GM11168 (cell line): Measurements from ENCODE around the gene GINS1.

ENCODE experiments used
- in situ Hi-C: fragments of 300-500 bp; cut with MboI; formaldehyde crosslinking; loops from one replicate; pipeline ENCODE4 v1.12.0; 2022; ENCODE audit warnings: low sequenced_read_pairs; ENCODE audit not compliant: unreplicated experiment

The GINS1 gene

GRCh38 chr20:25389401-25389857 lies 18.0 kb upstream of the GINS1 start:
- in situ Hi-C loops, result no loop called here

- in situ Hi-C loops, result no loop called here
Observed at GRCh38 chr20:25389858-25390537, 17.5 kb upstream of the GINS1 start.

DNA sequence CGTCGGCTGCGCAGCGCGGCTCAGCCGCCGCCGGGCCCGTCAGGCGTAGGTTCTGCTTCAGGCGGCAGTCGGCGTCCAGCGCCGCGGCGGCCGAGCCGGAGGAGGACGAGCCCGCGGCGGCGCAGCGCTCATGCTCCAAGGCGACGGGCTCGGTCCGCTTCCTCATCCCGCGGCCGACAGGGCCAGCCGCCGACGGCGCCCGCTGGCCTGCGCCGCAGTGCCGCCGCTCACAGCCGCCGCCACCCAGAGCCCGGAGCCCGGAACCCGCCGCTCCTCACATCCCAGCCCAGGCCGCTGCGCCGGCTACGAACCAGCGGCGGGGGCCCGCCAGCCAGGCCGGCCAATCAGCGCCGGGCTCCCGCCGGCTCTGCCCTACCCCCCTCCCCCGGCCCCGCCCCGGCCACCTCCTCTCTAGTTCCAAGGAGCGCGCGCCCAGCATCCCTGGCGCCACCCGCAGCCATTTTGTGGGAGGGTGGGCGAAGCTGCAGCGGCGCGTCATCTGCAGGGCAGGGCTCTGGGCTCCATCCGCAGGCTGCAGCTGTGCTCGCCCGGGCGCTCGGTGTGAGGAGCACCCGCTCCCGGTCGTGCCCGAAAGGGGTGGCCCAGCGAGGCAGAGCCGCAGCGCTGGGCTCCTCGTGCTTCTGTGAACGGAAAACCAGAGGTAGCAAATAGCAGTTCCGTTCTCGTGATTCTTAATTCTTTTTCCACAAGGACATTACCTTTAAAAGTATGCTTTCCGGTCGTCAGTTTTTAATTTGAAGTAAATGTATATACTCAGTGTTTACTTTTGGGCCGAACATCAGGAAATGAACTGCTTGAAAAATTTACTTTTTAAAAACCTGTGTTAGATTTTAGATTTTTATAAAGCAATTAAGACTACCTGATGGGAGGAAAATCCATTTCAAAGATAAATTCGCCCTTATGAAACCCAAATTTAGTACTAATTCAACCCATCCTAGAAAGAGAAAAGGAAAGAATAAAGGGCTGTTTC lies 16.6 kb upstream of the GINS1 start, which contains the start of gene ABHD12:
ABHD12 (minus strand) TSS at position 298 of the 991 bp plus-strand sequence; CDS start at position 166, 132 bp downstream.
- in situ Hi-C loops, result no loop called here

GRCh38 chr20:25394276-25394675 lies 13.2 kb upstream of the GINS1 start:
- in situ Hi-C loops, result no loop called here

DNA sequence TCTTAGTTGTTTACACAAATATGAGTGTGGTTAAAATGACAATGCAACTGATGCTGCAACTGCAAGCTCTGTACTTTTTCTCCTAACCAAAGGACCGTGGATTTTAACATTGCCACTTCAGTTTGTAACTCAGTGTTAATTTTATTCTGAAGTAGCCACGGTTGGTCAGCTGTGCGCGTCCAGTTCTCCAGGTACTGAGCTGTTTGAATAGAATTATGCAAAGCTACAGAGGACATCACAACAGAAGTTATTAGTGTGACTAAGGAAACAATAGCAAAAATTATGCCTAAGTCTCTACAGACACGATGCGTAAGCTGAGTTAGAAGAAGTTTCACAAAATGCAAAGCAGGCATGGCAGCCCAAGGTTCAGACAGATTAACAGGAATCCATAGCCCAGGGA lies 12.5 kb upstream of the GINS1 start:
- in situ Hi-C loops, result loop anchor here (5.0 kb wide), 1 partner anchor 93 kb away; no protein-coding TSS in a partner anchor

DNA sequence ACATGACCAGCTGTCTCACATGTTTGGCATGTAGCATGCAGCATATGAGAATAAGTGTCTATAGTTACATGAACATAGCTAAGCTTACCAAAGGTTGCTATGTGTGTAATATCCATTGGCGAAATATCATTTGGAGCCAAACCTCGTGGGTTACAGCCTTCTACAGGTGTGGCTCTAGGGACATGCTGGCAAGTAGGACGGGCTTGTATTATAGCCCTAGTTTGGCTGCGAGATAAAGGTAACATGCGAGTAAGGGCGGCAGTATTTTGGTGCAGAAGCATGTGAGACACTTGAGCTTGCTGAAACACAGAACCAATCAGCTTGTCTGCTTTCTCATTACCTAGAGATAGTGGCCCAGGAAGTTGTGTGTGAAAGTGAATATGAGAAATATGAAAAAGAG lies 10.4 kb upstream of the GINS1 start:
- in situ Hi-C loops, result loop anchor here (5.0 kb wide), 1 partner anchor 95 kb away; no protein-coding TSS in a partner anchor

GRCh38 chr20:25397821-25398220 lies 9.7 kb upstream of the GINS1 start:
- in situ Hi-C loops, result loop anchor here (5.0 kb wide), 1 partner anchor 96 kb away; no protein-coding TSS in a partner anchor

GRCh38 chr20:25398376-25399036 lies 9.0 kb upstream of the GINS1 start:
- in situ Hi-C loops, result loop anchor here (5.0 kb wide), 1 partner anchor 96 kb away; no protein-coding TSS in a partner anchor

DNA sequence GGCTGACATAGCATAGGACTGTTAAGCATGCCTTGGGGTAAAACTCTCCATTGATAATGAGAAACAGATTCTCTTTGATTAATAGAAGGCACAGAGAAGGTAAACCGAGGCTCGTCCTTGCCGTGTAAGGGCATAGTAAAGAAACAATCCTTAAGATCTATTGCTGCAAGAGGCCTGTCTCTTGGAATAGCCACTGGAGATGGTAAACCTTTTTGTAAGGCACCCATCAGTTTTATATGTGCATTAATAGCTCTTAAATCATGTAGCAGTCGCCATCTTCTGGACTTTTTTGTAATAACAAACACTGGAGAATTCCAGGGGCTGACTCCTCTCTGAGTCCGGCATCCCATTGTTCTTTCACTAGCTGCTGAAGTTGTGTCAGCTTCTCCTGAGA lies 8.4 kb upstream of the GINS1 start:
- in situ Hi-C loops, result loop anchor here (5.0 kb wide), 1 partner anchor 97 kb away; no protein-coding TSS in a partner anchor

DNA sequence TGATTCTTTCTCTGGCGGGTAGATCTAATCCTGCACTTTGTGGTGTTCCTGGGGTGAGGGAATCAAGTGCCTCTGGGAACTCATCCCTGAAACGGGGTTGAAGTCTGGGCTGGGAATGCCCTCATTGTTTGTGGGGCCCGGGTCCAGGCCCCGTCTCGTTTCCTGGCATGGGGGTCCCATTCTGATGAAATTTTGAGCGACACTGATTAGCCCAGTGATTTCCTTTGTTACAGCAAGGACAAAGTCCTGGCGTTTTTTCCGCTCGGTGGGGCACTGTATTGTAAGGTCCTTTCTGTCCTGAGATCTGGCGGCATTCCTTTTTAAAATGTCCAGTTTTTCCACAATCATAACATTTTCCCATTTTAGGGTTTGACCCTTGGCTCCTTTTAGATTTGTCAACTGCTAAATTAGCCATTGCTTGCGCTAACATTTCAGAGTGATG lies 7.2 kb upstream of the GINS1 start:
- in situ Hi-C loops, result loop anchor here (10.0 kb wide), 1 partner anchor 406 kb away; the partner anchor contains the start of gene APMAP

GRCh38 chr20:25402583-25402982 lies 4.9 kb upstream of the GINS1 start:
- in situ Hi-C loops, result loop anchor here (10.0 kb wide), 1 partner anchor 408 kb away; the partner anchor contains the start of gene APMAP

GRCh38 chr20:25408170-25408547 lies 686 bp downstream of the GINS1 start:
- in situ Hi-C loops, result loop anchor here (10.0 kb wide), 1 partner anchor 413 kb away; the partner anchor contains the start of gene APMAP

DNA sequence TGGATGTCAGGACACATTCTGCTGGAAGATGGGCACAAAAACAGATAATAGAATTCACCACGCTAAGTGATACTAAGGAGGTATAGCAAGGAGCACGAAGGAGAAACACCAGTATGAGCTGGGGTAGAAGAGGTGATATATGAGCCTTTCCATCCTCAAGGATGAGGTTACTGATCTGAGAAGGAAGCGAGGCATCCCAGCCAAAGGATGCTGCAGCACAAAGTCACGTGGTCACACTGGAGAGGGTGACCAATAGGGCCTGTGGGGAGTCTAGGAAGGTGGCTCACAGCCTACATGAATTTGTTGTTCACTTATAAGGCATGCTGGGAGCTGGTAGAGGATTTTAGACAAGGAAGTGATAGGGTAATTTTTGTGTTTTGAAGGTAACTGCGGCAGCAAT lies 1.4 kb downstream of the GINS1 start:
- in situ Hi-C loops, result loop anchor here (10.0 kb wide), 1 partner anchor 414 kb away; the partner anchor contains the start of gene APMAP

- in situ Hi-C loops, result no loop called here
Observed at GRCh38 chr20:25418776-25419175, 11.3 kb downstream of the GINS1 start.

DNA sequence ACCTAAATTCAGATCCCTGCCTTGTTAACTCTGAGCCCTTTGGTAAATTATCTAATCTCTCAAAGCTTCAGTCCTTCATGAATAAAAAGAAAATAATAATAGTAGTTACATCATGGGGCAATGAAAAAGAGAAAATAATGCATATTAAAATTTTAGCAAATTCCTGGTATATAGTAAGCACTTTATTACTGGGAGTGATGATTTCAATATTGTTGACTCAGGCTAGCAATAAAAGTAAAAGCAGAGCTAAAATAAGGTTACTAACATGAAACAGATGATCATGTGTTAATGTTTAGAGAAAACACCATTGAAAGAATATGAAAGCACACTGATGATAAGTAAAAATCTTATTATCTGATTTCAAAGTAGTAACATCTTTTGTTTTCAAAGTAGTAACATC lies 13.6 kb downstream of the GINS1 start:
- in situ Hi-C loops, result no loop called here

- in situ Hi-C loops, result no loop called here
Observed at GRCh38 chr20:25422032-25422431, 14.6 kb downstream of the GINS1 start.

DNA sequence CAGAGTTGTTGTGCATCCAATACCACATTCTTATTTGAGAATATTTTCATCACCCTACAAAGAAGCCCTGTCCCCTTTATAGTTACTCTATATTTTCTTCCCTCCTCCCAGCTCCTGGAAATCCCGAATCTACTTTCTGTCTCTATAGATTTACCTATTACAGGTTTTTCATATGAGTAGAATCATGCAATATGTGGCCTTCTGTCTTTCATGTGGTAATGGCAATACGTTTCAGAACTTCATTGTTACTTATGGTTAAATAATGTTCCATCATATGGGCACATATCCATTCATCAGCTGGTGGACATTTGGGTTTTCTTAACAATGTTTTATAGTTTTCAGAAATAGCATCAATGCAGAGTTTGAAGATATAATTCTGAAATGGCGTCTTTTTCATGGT lies 17.1 kb downstream of the GINS1 start:
- in situ Hi-C loops, result no loop called here

DNA sequence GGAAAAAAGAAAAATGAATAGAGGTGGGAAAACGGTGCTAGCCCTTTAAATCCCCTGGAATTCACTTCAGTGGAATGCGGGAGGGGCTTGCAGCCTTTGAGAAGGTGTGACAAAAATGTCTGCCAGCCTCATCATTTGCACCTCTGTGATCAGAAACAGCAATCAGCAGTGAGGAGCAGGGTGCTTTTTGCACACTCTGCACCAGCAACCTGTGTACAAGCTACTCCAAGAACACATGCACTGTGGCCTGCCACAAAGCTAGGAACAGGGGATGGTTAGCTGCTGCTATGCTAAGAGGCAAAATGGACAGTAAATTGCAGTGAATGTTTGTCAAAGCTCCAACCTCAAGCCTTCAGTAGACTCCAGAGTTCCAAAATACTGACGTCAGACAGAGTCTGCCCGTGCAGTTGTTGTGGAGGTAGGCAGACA lies 29.7 kb downstream of the GINS1 start:
- in situ Hi-C loops, result no loop called here

DNA sequence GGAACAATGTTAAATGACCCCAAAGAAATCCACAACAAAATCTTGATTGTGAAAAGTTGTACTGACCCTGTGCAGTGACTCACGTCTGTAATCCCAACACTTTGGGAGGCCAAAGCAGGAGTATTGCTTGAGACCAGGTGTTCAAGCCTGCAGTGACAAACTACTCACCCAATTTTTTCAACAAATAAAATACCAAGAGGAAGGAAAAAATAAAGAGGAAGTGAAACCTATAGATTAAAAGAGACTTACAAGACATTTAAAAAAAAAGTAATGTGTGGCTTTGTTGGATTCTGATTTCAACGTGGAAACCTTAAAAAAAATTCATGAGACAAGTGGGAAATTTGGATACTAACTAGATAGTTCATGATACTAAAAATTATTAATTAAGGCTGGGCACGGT lies 31.9 kb downstream of the GINS1 start:
- in situ Hi-C loops, result no loop called here

- in situ Hi-C loops, result no loop called here
Observed at GRCh38 chr20:25444556-25444955, 37.1 kb downstream of the GINS1 start.
